ENCODE data around the gene CDH16.
"Not testable (repeated sequence)": the region's sequence is repeated elsewhere in the genome, so short reads cannot be mapped to it uniquely, and the experiment has no call there.

The CDH16 gene

DNA sequence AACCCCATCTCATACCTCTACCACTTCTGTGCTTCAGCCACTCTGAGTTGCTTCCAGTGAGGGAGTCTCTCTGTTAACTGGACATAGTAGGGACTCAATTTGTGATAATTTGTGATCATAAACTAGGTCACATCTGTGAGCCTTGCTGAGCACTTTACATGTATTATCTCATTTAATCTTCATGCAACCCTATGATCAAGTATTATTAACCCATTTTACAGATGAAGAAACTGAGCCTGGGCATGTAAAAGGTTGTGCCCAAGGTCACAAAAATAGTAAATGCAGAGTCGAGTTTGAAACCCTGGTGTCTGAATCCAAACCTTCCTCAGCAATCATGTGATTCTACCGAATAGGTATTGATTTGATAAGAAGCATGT lies 19.8 kb downstream of the CDH16 start:
- H3K79me2 ChIP-seq (ENCODE audit: insufficient read depth, low read length), result no peaks in the 10 kb centered on the region
- H4K20me1 ChIP-seq (ENCODE audit: insufficient read depth, low read length, poor library complexity, severe bottlenecking), result no peaks in the 10 kb centered on the region
- no peak overlapping the region for H3K4me2 ChIP-seq (ENCODE audit: low read depth, low read length, poor library complexity, severe bottlenecking)
- H3K9ac ChIP-seq (ENCODE audit: low read depth, low read length, poor library complexity, severe bottlenecking), result no peak overlapping the region
- H3K4me3 ChIP-seq (ENCODE audit: low read length, poor library complexity, severe bottlenecking), result no peak overlapping the region
- no peaks in the 10 kb centered on the region for H3K9me3 ChIP-seq (ENCODE audit: insufficient read depth, low read depth, low read length)
- peaks cover 6% of the 10 kb centered on the region for H3K4me1 ChIP-seq (ENCODE audit: insufficient read depth, low read length, poor library complexity, severe bottlenecking)
- H3K27me3 ChIP-seq (ENCODE audit: insufficient read depth, low read length, poor library complexity, severe bottlenecking), result no peaks in the 10 kb centered on the region
- no peak for TF ChIP-seq EZH2phosphoT487 (IDR thresholded peaks at IDR 0.05; ENCODE audit: borderline replicate concordance)
- TF ChIP-seq, protein P1, sequence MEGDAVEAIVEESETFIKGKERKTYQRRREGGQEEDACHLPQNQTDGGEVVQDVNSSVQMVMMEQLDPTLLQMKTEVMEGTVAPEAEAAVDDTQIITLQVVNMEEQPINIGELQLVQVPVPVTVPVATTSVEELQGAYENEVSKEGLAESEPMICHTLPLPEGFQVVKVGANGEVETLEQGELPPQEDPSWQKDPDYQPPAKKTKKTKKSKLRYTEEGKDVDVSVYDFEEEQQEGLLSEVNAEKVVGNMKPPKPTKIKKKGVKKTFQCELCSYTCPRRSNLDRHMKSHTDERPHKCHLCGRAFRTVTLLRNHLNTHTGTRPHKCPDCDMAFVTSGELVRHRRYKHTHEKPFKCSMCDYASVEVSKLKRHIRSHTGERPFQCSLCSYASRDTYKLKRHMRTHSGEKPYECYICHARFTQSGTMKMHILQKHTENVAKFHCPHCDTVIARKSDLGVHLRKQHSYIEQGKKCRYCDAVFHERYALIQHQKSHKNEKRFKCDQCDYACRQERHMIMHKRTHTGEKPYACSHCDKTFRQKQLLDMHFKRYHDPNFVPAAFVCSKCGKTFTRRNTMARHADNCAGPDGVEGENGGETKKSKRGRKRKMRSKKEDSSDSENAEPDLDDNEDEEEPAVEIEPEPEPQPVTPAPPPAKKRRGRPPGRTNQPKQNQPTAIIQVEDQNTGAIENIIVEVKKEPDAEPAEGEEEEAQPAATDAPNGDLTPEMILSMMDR (conservative IDR thresholded peaks at IDR 0.05; ENCODE audit: low read length), result no peak
- H3K36me3 ChIP-seq (ENCODE audit: insufficient read depth, low read length), result no peaks in the 10 kb centered on the region
- no peak overlapping the region for H2AFZ ChIP-seq (ENCODE audit: low read length)
- H3K9me2 ChIP-seq (replicated peaks; ENCODE audit: low read depth, low read length), result no peaks in the 10 kb centered on the region
- no peaks in the 10 kb centered on the region for H3F3A ChIP-seq (ENCODE audit: low read depth)

DNA sequence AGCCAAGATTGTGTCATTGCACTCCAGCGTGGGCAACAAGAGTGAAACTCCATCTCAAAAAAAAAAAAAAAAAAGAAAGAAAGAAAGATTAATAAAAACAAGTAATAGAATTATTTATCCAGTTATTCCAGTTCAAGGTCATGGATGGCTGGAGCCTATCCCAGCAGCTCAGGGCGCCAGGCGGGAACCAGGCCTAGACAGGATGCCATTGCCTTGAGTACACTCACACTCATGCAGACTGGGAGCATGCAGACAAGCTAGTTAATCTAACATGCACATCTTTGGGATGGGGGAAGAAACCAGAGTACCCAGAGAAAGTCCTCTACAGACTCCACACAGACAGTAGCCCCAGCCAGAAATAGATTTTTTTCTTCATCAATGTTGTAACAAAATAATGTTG lies 20.5 kb downstream of the CDH16 start:
- Histone ChIP-seq H3K36me3 (ENCODE audit: insufficient read depth, low read length) (no peaks in the 10 kb centered on the region), H3K79me2 (ENCODE audit: insufficient read depth, low read length) (no peaks in the 10 kb centered on the region), H3K9me2 (replicated peaks; ENCODE audit: low read depth, low read length) (no peaks in the 10 kb centered on the region), H3K9ac (ENCODE audit: low read depth, low read length, poor library complexity, severe bottlenecking) (no peak overlapping the region), H4K20me1 (ENCODE audit: insufficient read depth, low read length, poor library complexity, severe bottlenecking) (no peaks in the 10 kb centered on the region), H3F3A (ENCODE audit: low read depth) (no peaks in the 10 kb centered on the region), H2AFZ (ENCODE audit: low read length) (no peak overlapping the region), H3K4me2 (ENCODE audit: low read depth, low read length, poor library complexity, severe bottlenecking) (no peak overlapping the region), H3K4me3 (ENCODE audit: low read length, poor library complexity, severe bottlenecking) (no peak overlapping the region), H3K27me3 (ENCODE audit: insufficient read depth, low read length, poor library complexity, severe bottlenecking) (no peaks in the 10 kb centered on the region), H3K4me1 (ENCODE audit: insufficient read depth, low read length, poor library complexity, severe bottlenecking) (peaks cover 6% of the 10 kb centered on the region), H3K9me3 (ENCODE audit: insufficient read depth, low read depth, low read length) (no peaks in the 10 kb centered on the region)
- TF ChIP-seq, protein P1 (conservative IDR thresholded peaks at IDR 0.05; ENCODE audit: low read length), result no peak

DNA sequence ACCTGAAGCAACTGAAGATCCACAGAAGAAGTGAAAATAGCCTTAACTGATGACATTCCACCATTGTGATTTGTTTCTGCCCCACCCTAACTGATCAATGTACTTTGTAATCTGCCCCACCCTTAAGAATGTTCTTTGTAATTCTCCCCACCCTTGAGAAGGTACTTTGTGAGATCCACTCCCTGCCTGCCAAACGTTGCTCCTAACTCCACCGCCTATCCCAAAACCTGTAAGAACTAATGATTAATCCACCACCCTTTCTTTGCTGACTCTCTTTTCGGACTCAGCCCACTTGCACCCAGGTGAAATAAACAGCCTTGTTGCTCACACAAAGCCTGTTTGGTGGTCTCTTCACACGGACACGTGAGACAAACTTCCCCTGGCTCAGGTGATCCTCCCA lies 22.0 kb downstream of the CDH16 start:
- H3K9me2 ChIP-seq (replicated peaks; ENCODE audit: low read depth, low read length); H3K9ac ChIP-seq (ENCODE audit: low read depth, low read length, poor library complexity, severe bottlenecking); H3K79me2 ChIP-seq (ENCODE audit: insufficient read depth, low read length); H4K20me1 ChIP-seq (ENCODE audit: insufficient read depth, low read length, poor library complexity, severe bottlenecking); H3K9me3 ChIP-seq (ENCODE audit: insufficient read depth, low read depth, low read length); H3K4me2 ChIP-seq (ENCODE audit: low read depth, low read length, poor library complexity, severe bottlenecking); H3K27me3 ChIP-seq (ENCODE audit: insufficient read depth, low read length, poor library complexity, severe bottlenecking); H3K36me3 ChIP-seq (ENCODE audit: insufficient read depth, low read length); H2AFZ ChIP-seq (ENCODE audit: low read length); H3K4me3 ChIP-seq (ENCODE audit: low read length, poor library complexity, severe bottlenecking); H3F3A ChIP-seq (ENCODE audit: low read depth): not testable (repeated sequence)
- peaks cover 10% of the 10 kb centered on the region for H3K4me1 ChIP-seq (ENCODE audit: insufficient read depth, low read length, poor library complexity, severe bottlenecking)

DNA sequence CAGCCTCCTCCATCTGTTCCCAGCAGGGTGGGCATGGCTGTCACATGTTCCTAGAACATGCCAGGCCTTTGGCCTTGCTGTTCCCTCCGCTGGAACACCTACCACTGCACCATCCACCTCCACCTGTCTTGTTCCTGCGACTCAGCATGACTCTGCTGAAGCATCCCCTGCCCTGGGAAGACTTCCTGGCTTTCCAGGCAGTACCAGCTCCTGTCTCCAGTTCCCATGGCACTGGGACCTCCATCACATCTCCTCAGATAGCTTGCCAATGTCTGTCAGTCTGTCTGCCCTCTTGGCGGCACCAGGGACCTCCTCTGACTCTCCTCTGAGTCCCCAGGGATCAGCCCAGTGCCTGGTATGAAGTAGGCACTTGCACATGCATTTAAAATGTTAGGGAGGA lies 22.7 kb downstream of the CDH16 start:
- no peak overlapping the region for H2AFZ ChIP-seq (ENCODE audit: low read length)
- H3K4me3 ChIP-seq (ENCODE audit: low read length, poor library complexity, severe bottlenecking), result no peak overlapping the region
- TF ChIP-seq, protein P1 (conservative IDR thresholded peaks at IDR 0.05; ENCODE audit: low read length), result no peak
- no peak for TF ChIP-seq EZH2phosphoT487 (IDR thresholded peaks at IDR 0.05; ENCODE audit: borderline replicate concordance)
- no peaks in the 10 kb centered on the region for H3K79me2 ChIP-seq (ENCODE audit: insufficient read depth, low read length)
- no peaks in the 10 kb centered on the region for H4K20me1 ChIP-seq (ENCODE audit: insufficient read depth, low read length, poor library complexity, severe bottlenecking)
- no peak overlapping the region for H3K9ac ChIP-seq (ENCODE audit: low read depth, low read length, poor library complexity, severe bottlenecking)
- no peaks in the 10 kb centered on the region for H3K9me2 ChIP-seq (replicated peaks; ENCODE audit: low read depth, low read length)
- H3K4me1 ChIP-seq (ENCODE audit: insufficient read depth, low read length, poor library complexity, severe bottlenecking), result peaks cover 10% of the 10 kb centered on the region
- no peaks in the 10 kb centered on the region for H3K36me3 ChIP-seq (ENCODE audit: insufficient read depth, low read length)
- H3K9me3 ChIP-seq (ENCODE audit: insufficient read depth, low read depth, low read length), result no peaks in the 10 kb centered on the region
- no peaks in the 10 kb centered on the region for H3K27me3 ChIP-seq (ENCODE audit: insufficient read depth, low read length, poor library complexity, severe bottlenecking)
- no peak overlapping the region for H3K4me2 ChIP-seq (ENCODE audit: low read depth, low read length, poor library complexity, severe bottlenecking)
- H3F3A ChIP-seq (ENCODE audit: low read depth), result no peaks in the 10 kb centered on the region

Data from Loucy (cell line).